Endothelial cell of umbilical vein (primary cell): ENCODE results near the gene SPTSSB. TPM values are rescaled to one million over a fixed set of nuclear protein-coding genes. Genes with fewer than 3 reads are reported as not detected.

Experiments
- BruUV-seq: library from RNA; stranded (reverse); fragments of 400-500 nt; replicated peaks from 2 replicates; lab custom pipeline; 2021; lab: Mats Ljungman, UMichigan
- CTCF ChIA-PET: fragments of 300-600, 350-600 bp; sonication (Branson Sonifier 250); formaldehyde crosslinking; loops from one replicate; lab custom pipeline; 2021; ENCODE audit warnings: antibody characterized with exemption, inconsistent platforms; lab: Charles Lee
- POLR2A ChIA-PET: fragments of 300-600, 350-600 bp; sonication (Branson Sonifier 250); formaldehyde crosslinking; loops from one replicate; lab custom pipeline; 2021; ENCODE audit warnings: antibody characterized with exemption, inconsistent platforms; lab: Charles Lee
- DNase-seq: peaks from one replicate; pipeline ENCODE4 v3.0.0-alpha.2; 2011; ENCODE audit warnings: low read depth, low spot score
- FAIRE-seq: peaks from 2 replicates; lab custom pipeline; 2011; peaks lifted over from hg19 to GRCh38; lab: Jason Lieb, UNC
- H2AFZ ChIP-seq: 2 replicates; pipeline ENCODE4 v1.6.0; 2012; ENCODE audit warnings: low read depth, low read length, control low read depth, inconsistent platforms
- H3K27ac ChIP-seq: 2 replicates; pipeline ENCODE4 v1.5.1; 2011; ENCODE audit warnings: low read depth, mild to moderate bottlenecking, control low read depth, low read length, moderate library complexity; ENCODE audit not compliant: insufficient read depth
- H3K27me3 ChIP-seq, 2 experiments: 2 replicates each; pipeline versions ENCODE4 v1.6.0 to v1.6.1; 2011; ENCODE audit warnings: low read length in 2 of 2, mixed read lengths in 1 of 2; ENCODE audit not compliant: control insufficient read depth in 2 of 2, insufficient read depth in 2 of 2
- H3K36me3 ChIP-seq, 2 experiments: 2 replicates in 1 of 2; 3 replicates in 1 of 2; pipeline ENCODE4 v1.5.1; 2011; ENCODE audit warnings: low read length in 2 of 2, mild to moderate bottlenecking in 1 of 2, moderate library complexity in 1 of 2; ENCODE audit not compliant: control insufficient read depth in 2 of 2, insufficient read depth in 2 of 2; ENCODE audit errors: extremely low read depth in 1 of 2
- H3K4me1 ChIP-seq: 3 replicates; pipeline ENCODE4 v1.5.1; 2011; ENCODE audit warnings: mild to moderate bottlenecking, low read length; ENCODE audit not compliant: control insufficient read depth, insufficient read depth; ENCODE audit errors: extremely low read depth
- H3K4me2 ChIP-seq: 2 replicates; pipeline ENCODE4 v1.6.1; 2011; ENCODE audit warnings: low read length, control low read depth, mixed read lengths; ENCODE audit not compliant: insufficient read depth
- H3K4me3 ChIP-seq, 3 experiments: fragments of 200-600 bp in 1 of 3; sonication (generic), shearing (Covaris generic) in 1 of 3; replicated peaks in 1 of 3; 2 replicates each; pipeline ENCODE4 v1.5.1; 2011 to 2016; ENCODE audit warnings: control low read depth in 3 of 3, low read length in 3 of 3, mild to moderate bottlenecking in 2 of 3, inconsistent platforms in 1 of 3, low read depth in 1 of 3, moderate library complexity in 1 of 3; ENCODE audit not compliant: insufficient read depth in 1 of 3
- H3K79me2 ChIP-seq: 2 replicates; pipeline ENCODE4 v1.6.0; 2012; ENCODE audit warnings: low read length, inconsistent platforms; ENCODE audit not compliant: control insufficient read depth, insufficient read depth
- H3K9ac ChIP-seq: replicated peaks from 2 replicates; pipeline ENCODE3; 2011; ENCODE audit warnings: low read length, control low read depth; ENCODE audit not compliant: insufficient read depth; ENCODE audit errors: extremely low read depth
- H3K9me1 ChIP-seq: replicated peaks from 3 replicates; pipeline ENCODE4 v1.6.0; 2011; ENCODE audit warnings: mild to moderate bottlenecking, low read length; ENCODE audit not compliant: control insufficient read depth, insufficient read depth; ENCODE audit errors: extremely low read depth
- H3K9me3 ChIP-seq: replicated peaks from 2 replicates; pipeline ENCODE4 v1.5.1; 2012; ENCODE audit warnings: low read length, inconsistent platforms; ENCODE audit not compliant: control insufficient read depth, insufficient read depth
- H4K20me1 ChIP-seq: replicated peaks from 2 replicates; pipeline ENCODE3; 2011; ENCODE audit warnings: mild to moderate bottlenecking, low read length; ENCODE audit not compliant: control insufficient read depth, insufficient read depth; ENCODE audit errors: extremely low read depth
- CTCF ChIP-seq, 2 donors: IDR thresholded peaks; 1 replicate in 1 of 2; 2 replicates in 1 of 2; pipeline ENCODE4 v1.5.1; 2011; ENCODE audit warnings: low read length in 2 of 2, mild to moderate bottlenecking in 2 of 2, moderate library complexity in 2 of 2, control low read depth in 1 of 2, inconsistent platforms in 1 of 2, low read depth in 1 of 2; ENCODE audit not compliant: insufficient read depth in 1 of 2; ENCODE audit errors: extremely low read depth in 1 of 2
- FOS ChIP-seq: IDR thresholded peaks from 2 replicates; pipeline ENCODE4 v1.6.1; 2011; ENCODE audit warnings: mild to moderate bottlenecking, low read length, moderate library complexity, borderline replicate concordance; ENCODE audit not compliant: insufficient read depth
- GATA2 ChIP-seq: IDR thresholded peaks from 2 replicates; pipeline ENCODE4 v1.7.0; 2011; ENCODE audit warnings: low read depth, mild to moderate bottlenecking, moderate library complexity, mixed read lengths, low read length; ENCODE audit not compliant: insufficient read length, insufficient read depth
- JUN ChIP-seq: IDR thresholded peaks from 2 replicates; pipeline ENCODE4 v1.6.1; 2011; ENCODE audit warnings: borderline replicate concordance, low read depth; ENCODE audit not compliant: insufficient read length, insufficient read depth
- MAX ChIP-seq: IDR thresholded peaks from 2 replicates; pipeline ENCODE4 v1.6.1; 2011; ENCODE audit not compliant: insufficient read depth, insufficient read length
- MYC ChIP-seq: IDR thresholded peaks from one replicate; pipeline ENCODE4 v1.6.1; 2011; ENCODE audit warnings: mild to moderate bottlenecking, low read depth, low read length
- POLR2AphosphoS5 ChIP-seq: IDR thresholded peaks from 2 replicates; pipeline ENCODE4 v1.6.1; 2012; ENCODE audit warnings: low read depth, mild to moderate bottlenecking, control low read depth, low read length, moderate library complexity; ENCODE audit not compliant: insufficient read depth
- dilution Hi-C: fragments of 300-500 bp; cut with MboI; formaldehyde crosslinking; loops from one replicate; pipeline ENCODE4 v1.15.0; 2019; ENCODE audit warnings: low sequenced_read_pairs; ENCODE audit not compliant: extremely low pct_ligation_motif_present
- intact Hi-C: fragments of 100-400 bp; cut with micrococcal nuclease; formaldehyde crosslinking; loops from one replicate; pipeline ENCODE4 v1.10.0; 2022
- polyA plus RNA-seq, 4 experiments: library from polyadenylated mRNA; depleted of rRNA in 3 of 4; stranded (reverse) in 3 of 4; unstranded in 1 of 4; fragments of >200 nt; gene quantifications; 2 replicates each; pipeline versions ENCODE4 v1.2.1 to v1.2.3, GENCODE V29; 2011 to 2012; ENCODE audit warnings: missing spikeins in 1 of 4
- total RNA-seq: library from RNA; stranded (reverse); gene quantifications from 2 replicates; pipeline ENCODE4 v1.2.3, GENCODE V29; 2021

Gene SPTSSB
- total and polyA plus RNA-seq, 2 donors (not counting 3 experiments of a cell fraction or from before 2014, with no cell fraction given), result not detected

GRCh38 chr3:161343986-161344385 lies 27.3 kb downstream of the SPTSSB start:
- Histone ChIP-seq H3K9me3 (no peaks in the 10 kb centered on the region), H3K27me3 (peaks cover 2 to 9% of the 10 kb centered on the region in 2 experiments), H2AFZ (no peak overlapping the region), H3K36me3 (no peaks in the 10 kb centered on the region), H3K9ac (no peak overlapping the region), H3K9me1 (no peaks in the 10 kb centered on the region), H4K20me1 (no peaks in the 10 kb centered on the region), H3K4me2 (no peak overlapping the region), H3K79me2 (no peaks in the 10 kb centered on the region), H3K4me3 (no peak overlapping the region), H3K4me1 (no peaks in the 10 kb centered on the region), H3K27ac (no peak overlapping the region)
- BruUV-seq, result no TSS peak
- CTCF ChIA-PET, result interaction anchor here (1.0 to 1.1 kb wide), 2 partner anchors 10 to 387 kb away, joined by 3 read pairs; no protein-coding TSS in a partner anchor
- no peak for TF ChIP-seq FOS
- no peak for TF ChIP-seq JUN
- no peak for TF ChIP-seq CTCF (IDR thresholded peaks at IDR 0.05; ENCODE audit: extremely low read depth in 1 of 2, insufficient read depth in 1 of 2, low read depth in 1 of 2, low read length in 2 of 2)
- no peak for TF ChIP-seq MYC
- TF ChIP-seq MAX, result no peak
- no peak for TF ChIP-seq POLR2AphosphoS5
- TF ChIP-seq GATA2, result no peak
- dilution Hi-C loops (no loop called here), intact Hi-C loops (no loop called here)
- DNase-seq (no peak), FAIRE-seq (no peak)
- POLR2A ChIA-PET, result no interaction called here
